ENCODE measurements around the gene TENM4. TPM values are rescaled to one million over a fixed set of nuclear protein-coding genes. Genes with fewer than 3 reads are reported as not detected.

TENM4 gene
- polyA plus RNA-seq, 1 donor = 5.2 TPM

DNA sequence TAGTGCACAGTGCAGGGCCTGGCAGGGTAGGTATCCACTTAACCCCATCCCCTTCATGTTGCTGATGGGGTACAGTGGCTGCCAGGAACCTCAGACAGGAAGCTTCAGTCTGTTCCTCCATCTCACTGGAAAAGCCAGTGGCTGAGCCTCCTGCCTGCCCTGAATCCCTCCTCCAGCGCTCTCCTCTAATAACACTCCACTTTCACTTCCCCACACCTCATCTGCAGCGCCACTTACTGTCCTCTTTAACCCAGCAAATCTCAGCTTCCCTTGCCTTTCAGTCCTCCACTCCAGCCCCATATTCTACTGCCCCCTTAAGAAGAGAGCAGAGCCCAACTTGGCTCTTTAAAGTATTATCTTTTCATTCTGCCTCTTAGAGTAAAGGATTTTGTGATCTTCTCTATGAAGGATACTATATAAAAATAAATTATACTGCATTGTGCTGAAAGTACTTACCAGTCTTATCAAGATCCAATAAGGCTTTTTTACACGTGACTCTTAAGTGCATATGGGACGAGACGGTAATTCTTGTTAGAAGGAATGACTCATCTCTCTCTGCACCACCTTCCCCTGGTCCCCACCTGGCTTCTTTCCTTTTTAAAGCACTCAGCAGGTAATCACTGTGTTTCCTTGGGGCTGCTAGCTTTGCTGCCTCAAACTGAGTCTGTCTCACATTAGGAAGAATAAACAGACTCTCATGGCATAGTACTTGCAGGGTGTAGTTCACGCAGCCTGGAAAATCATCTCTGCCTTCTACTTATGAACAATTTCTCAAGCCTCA is 628.1 kb downstream of the TENM4 start:
- no peak for DNase-seq (ENCODE audit: low read depth)

DNA sequence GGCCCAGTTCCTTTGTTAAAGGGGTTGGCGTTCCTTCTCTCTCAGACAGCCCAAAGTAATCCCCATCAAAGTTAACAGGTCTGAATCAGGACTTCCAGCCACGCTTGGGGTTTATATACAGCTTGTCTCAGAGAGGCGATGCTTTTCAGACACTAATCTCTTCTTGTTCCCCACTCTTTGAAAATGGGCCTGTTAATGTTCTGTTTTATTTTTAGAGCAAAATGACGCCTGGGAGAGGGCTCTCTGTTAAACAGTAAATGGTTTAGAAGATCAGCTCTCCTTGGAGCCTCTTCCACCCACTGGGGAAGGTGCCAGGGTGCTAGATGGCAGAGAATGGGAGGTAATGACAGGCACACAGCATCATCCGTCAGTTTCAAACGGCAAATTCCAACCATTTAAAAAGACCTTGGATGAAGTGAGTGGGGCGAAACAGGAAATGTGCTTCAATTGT is 630.2 kb downstream of the TENM4 start:
- no peak for DNase-seq (ENCODE audit: low read depth)

DNA sequence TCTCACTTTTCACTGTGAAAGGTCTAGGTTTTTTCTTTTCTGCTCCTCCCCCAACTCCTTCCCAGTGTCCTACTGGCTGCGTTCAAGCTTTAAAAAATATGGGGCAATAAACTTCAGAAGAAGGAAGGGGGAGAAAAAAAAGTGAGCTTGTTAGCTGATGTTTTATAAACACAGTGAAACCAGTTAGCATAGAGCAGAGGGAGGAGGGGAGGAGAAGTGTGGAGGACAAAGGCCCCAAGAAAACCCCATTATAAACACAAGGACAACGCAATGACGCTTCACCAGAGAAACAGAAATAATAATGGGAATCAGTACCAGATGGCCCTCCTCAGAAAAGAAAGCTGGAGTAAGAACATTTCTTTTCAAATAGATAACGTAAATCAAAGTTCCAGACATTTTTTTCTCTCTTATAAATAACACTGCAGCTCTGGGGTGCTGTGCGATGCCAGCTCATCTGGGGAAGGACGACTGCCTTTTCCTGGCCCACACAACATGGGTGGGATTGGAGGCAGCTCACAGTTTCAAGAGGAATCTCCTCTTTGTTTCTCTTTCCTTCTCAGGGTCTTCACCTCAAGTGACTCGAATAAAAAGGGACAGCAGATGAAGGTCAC is 630.8 kb downstream of the TENM4 start:
- DNase-seq (ENCODE audit: low read depth) = no peak

DNA sequence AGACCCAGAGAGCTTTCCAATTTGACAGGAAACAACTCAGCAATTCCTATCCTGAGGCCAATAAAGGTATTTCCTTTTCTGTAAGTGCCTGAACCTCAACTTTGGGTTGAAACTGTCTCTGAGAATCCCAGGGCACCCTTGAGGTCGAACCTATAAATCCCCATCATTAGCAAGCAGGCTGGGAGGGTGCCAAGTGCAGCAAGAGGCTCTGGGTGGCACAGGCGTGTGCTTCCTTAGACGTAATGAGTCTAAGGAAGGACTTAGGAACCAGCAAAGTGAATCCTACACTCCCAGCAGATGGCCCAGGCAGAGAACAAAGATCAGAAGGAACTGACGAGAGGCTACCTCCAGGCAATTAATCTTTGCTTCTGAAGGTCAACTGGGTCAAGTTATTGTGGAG is 631.9 kb downstream of the TENM4 start:
- no peak for DNase-seq (ENCODE audit: low read depth)

DNA sequence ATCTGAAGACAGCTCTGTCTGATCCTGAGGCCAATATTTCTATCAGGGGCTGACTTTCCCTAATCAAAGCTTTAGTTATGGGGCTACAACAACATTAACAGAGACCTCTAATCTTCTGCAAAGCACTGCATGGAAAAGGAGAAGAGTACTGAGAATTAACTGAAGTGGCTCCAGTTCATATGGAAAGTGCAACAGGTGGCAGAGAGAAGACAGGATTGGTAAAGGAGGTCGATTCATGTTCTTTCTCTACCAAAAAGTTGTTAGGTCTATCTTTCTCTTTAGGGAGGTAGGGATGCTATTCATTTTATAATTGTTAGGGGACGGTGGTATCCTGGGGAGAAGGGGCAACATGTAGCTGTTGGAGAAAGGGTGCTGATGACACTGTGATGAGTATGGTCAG is 633.5 kb downstream of the TENM4 start:
- no peak for DNase-seq (ENCODE audit: low read depth)

DNA sequence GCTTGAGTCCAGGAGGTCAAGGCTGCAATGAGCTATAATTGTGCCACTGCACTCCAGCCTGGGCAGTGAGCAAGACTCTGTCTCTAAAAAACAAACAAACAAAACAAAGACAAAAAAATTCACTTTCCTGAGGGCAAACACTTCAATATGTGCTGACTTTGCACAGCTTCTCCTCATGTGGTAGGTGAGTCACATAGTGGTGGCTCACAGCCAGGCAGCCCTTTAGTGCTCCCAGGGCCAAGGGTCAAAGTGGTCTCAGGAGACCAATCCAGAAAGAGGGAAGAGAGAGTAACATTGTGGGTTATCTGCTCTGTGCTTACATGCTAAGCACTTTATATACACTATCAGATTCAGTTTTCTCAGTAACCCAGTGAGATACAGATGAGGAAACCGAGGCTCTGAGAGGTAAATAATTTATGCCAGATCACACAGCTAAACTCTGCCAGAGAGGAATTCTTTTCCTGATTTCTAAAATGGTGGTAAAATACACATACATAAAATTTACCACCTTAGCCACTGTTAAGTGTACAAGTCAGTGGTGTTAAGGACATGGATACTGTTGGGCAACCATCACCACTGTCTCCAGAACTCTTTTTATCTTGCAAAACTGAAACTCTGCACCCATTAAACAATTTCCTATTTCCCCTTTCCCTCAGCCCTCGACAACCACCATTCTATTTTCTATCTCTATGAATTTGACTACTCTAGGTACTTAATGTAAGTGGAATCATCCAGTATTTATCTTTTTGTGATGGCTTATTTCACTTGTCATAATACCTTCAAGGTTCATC is 634.4 kb downstream of the TENM4 start:
- no peak for DNase-seq (ENCODE audit: low read depth)

DNA sequence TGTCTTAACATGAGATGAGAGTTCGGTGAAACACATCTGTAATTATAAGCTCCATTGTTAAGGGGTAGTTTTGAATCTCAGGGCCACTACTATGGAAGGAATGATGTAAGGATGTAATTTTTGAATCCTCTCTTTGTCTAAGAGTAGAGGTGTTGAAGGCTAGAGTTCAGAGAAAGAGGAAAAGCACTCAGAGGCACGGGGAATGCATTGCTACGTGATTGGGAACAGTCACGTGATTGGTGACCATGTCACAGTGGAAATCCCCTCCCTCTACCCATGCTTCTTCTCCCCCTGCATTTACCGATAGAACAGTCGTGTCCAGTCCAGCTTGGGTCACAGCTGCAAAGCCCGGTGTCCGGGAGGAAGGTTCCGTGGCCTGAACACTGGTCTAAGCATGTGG is 635.8 kb downstream of the TENM4 start:
- no peak for DNase-seq (ENCODE audit: low read depth)

DNA sequence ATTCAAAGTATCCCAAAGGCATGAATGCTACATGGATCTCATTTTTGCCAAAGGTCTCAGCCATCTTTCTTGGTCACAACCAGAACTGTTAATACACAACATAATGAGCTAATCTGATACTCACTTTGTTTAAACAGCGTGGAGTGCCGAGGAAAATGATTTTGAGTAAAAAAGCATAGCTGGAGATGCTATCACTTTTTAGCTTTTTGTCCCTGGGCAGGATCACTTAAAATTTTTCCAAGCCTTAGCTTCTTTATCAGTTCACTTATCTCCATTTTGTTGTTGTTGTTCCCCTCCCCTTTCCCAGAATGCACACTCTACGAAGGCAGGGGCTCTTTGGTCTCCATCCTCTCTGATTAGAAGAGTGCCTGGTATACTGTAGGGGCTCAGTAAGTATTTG is 636.8 kb downstream of the TENM4 start:
- no peak for DNase-seq (ENCODE audit: low read depth)

DNA sequence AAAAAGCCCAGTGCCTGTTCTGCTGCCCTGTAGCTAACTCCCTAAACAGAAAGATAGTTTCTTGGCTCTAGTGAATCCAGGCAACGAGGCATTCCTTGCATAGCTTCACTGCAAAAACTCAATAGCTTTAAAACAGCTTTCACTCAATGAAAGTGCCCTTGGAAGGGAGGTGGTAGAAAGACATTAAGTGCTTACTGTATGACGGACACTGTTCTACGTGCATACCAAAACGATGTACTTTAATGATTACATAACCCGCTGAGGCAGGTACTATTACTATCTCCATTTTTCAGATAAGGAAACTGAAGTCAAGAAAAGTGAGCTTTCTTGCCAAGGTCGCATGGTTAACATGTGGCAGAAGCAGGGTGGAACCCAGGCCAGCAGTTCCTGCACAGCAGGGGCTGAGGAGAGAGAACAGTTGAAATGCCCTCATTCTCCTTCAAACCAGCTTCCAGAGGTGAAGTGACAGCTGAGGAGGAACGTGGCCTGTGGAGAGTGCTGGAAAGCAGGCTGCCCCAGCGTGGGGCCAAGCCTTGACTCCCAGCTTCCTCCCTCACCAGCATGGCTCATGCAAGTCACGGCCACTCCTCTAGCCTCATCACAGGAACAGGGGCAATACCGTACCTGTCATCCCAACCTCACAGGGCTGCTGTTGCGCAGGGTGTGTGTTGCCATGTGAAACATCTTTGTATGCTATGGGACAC is 638.6 kb downstream of the TENM4 start:
- DNase-seq (ENCODE audit: low read depth) = no peak

DNA sequence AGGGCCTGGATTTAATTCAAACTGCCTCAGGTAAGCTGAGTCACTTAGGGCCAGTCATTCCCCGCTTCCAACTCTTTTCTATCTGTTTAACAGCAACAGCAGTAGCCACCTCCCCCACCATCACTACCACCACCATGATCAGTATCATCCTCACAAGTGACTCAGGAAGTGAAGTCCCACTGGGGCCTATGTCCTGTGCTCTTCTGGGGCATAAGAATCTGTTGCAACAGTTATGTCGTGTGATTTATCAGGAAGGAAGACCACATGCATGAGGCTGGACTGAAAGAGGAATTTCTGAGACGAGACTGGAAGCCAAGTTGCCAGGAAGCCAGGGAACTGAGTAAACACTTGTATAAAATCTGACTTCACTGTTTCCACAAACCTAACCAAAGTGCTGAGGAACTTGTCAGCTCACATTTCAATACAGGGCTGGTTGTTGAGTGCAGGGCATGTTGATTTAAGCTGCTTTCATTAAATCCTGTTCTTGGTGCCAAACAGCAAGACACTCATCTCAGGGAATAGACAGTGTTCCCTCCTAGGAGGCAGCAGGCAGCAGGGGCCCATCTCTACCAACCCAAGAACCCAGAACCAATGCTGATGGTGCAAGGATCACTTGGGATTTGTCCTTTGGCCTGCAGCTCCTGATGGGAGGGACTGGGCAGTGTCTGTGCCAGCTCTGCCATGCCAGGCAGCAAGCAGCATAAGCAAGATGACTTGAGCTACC is 639.5 kb downstream of the TENM4 start:
- DNase-seq (ENCODE audit: low read depth) = peak; percentile 60

DNA sequence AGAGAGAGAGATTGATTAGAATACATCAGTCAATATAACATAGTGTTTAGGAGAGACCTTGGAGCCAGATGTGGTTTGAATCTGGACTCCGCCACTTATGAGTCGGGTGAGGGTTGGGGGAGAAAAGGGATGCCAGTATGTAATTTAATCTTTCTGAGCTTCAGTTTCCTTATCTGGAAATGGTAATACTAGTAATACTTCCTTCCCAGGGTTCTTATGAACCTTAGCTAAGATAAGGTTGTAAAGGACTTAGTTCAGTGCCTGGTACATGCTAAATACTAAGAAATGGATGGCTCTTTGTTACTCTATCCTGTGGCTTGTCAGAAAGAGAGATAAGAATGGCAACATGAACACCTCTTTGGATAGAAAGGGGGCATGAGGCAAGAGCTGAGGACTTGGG is 640.1 kb downstream of the TENM4 start:
- no peak for DNase-seq (ENCODE audit: low read depth)

DNA sequence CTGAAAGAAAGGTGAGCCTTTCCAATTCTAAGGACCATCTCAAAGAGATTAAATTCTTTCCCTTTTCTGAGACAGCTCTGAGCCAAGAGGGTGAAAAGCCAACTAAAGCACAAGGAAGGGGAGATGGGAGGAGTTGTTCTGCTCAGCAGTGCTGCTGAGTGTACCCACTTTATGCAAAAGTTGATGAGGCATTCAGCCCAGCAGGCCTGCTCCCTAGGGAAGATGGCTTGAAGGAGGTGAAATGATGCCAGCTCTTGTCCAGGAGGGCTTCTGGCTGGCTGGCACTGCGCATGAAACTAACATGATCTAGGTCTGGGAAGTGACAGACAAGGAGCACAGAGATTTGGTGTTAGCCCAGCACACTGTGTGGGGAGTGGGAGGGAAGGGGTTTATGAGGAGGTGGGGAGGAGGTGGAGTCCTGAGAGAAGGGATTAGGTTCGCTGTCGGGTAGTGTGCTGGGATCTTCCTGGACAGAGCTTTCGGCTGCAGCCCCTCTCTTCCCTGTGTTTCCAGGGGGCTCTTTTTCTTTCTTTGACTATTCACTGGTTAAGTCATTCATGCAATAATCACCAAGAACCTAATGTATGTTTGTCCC is 640.6 kb downstream of the TENM4 start:
- no peak for DNase-seq (ENCODE audit: low read depth)

DNA sequence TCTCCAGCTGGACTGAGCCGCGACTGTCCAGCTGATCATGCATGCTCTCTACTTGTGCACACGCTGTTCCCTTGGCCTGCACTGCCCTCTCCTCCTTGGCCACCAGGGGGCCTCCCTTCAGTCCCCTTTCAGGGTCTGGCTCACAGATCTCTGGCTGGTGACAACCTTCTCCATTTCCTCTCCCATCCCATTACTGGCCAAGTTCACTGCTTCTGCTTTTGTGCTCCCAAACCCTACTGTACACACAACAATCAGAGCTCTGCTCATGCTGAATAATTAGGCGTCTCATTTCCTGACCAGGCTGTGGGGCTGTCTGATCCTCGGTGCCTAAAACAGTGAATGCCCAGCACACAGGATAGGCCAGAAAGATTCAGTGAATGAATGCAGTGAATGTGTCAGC is 642.2 kb downstream of the TENM4 start:
- peak; percentile 17 for DNase-seq (ENCODE audit: low read depth)

DNA sequence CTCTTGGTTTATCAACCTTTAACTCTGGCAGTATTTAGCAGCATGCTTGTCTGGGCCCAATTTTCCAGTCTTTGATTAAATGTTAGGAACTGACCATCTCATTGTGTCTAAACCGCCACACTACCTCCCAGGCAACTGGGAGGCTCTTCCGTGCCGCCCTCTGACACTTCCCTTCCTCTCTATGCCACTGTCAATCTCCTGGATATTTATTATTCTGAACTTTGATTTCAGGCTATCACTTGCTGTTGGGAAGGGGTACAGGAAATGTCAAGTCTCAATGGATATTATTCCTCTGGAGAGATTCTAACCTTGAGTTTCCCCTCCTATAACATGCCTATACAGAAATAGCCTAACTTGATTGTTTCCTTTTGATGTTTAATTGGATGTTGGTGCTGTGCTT is 643.3 kb downstream of the TENM4 start:
- DNase-seq (ENCODE audit: low read depth) = no peak

DNA sequence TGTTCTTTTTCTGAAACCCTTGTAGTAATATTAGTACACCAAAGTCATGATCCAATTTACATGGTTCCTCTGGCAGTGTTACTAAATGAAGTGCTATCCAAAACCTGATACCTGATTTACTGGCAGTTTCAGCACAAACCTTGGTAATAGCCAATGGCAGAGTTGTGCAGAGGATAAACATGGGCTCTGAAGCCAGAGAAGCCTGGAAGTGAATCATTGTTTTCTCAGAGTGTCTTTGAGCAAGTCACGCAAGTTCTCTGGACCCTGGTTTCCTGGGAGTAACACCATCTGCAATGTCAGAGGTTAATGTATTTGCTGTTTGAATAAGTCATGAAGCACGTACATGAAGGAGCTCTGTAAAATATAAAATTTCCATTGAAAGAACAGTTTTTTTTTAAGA is 643.9 kb downstream of the TENM4 start:
- DNase-seq (ENCODE audit: low read depth) = no peak

DNA sequence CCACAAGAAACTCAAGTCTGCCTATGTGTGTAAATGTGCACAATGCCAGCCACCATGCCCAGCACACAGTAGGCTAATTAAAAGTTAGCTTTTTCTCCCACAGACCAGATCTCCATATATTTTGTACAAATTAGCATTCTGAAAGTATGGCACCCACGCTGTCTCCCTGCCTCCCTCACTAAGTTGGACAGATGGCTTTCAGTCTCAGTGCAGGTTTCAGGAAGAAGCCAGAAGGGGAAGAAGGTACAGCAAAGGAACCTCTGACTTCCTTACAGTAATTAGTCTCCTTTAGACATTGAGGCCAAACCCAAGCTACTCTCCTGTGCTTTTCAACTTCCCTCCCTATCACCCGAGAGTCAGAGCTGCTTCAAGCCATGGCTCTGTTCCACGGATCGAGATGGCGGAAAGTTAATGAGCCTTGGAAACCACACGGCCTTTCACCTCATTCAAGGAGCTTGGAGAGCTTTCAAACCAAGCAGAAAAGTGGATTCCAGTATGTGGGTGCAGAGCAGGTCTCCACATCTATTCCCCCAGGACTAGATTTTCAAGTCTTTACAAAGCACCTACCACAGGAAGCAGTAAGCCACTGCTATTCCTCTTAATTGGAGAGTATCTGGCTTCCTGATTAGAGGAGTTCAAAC is 645.1 kb downstream of the TENM4 start:
- DNase-seq (ENCODE audit: low read depth) = no peak

DNA sequence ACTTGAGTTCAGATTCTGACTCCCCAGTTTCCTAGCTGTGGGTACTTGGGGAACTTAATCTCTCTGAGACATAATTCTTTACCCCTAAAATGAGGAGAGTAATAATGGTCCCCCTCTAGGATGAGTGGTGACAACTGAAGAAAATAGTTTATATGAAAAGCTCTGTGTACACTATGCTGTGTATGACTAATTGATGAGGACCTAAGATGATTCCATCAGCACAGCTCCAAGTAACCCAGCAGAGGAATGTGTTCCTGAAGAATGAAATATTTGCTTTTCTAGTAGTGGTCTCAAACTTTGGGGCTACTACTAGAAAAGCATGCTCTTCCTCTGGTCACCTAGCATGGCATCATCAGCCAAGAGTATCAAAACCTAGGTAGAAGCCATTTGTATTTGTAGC is 648.9 kb downstream of the TENM4 start:
- no peak for DNase-seq (ENCODE audit: low read depth)

DNA sequence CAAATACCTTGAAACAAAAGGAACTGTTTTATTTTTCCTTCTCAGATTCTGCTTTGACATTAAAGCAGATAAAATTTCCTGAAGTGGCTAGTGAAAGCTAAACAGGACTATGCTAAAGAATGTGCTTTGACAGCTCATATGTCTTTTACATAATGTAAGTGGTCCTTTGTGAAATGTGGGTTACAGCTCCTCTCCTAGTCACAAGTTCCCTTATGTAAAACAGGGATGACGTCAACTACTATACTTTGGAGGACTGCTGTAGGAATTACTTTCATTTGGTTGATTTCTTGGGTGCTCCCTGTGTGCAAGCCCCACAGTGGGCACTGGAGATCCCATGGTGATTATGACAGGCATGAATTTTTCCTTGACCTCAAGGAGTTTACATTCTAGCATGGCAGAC is 649.6 kb downstream of the TENM4 start:
- DNase-seq (ENCODE audit: low read depth) = no peak

DNA sequence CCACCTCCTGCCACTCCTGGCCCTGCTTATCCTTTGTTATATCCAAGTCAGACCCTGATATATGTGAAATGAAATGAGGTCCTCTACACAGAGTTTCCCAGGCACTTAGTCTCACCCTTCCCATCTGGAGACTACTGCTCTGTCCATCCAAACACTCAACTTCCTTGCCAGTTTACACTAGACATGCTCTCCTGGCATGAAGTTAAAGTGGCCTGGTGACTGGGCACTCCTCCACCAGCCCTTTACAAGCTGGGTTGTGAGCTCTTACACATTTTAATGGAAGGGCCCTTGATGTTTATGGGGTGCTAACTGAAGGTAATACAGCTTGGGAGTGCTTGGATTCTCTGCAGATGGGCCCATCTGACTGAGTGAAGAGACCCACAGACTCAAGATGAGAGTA is 650.0 kb downstream of the TENM4 start:
- no peak for DNase-seq (ENCODE audit: low read depth)

DNA sequence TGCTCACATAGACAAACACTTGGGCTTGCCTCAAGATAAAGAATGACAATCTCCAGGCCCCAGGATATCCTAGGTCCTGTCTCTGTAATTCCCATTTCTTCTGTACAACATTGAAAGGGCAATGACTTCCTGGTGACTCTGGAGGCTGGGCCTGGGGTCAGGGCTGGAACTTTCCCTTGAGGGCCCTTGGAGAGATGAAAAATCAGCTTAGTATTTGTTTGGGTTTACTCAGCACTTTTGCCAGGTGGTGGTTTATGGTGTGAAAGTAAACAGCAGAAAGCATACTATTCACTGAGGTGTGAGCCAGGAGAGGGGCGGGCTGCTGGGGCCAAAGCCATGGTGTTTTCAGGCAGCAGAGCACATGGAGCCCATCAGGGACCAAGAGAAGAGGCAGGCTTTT is 651.5 kb downstream of the TENM4 start:
- DNase-seq (ENCODE audit: low read depth) = no peak

DNA sequence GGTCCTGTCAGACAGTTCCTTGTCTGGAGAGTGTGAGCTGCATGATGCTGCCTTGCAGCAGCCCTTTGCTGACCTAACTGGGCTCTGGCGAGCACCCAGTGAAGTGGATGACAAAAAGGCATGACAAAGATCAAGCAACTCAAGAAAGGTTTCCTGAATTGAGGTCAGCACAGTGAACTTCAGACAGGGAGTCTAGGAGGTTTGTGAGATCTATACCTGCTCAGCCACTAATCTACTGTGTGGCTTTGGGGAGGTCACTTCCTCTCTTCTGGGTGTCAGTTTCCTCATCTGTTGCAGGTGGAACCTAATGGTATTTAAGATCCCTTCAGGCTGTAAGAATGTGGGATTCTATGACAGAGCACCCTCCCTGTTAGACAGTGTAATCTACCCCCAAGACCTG is 652.3 kb downstream of the TENM4 start:
- DNase-seq (ENCODE audit: low read depth) = no peak

Data from forelimb muscle (tissue), 1 donor.